Measurements from ENCODE around the gene CREB3L1.

CREB3L1 gene

GRCh38 chr11:46366661-46367161 is 89.2 kb downstream of the CREB3L1 start:
- H3K79me2 ChIP-seq (ENCODE audit: insufficient read depth, low read depth) = no peaks in the 10 kb centered on the region
- TF ChIP-seq CTCF (conservative IDR thresholded peaks at IDR 0.05; ENCODE audit: low read depth, low read length) = no peak
- H3K36me3 ChIP-seq (ENCODE audit: insufficient read depth) = no peaks in the 10 kb centered on the region
- H3K9ac ChIP-seq = no peak overlapping the region
- no peaks in the 10 kb centered on the region for H3K4me1 ChIP-seq (ENCODE audit: low read depth, poor library complexity, severe bottlenecking)
- H3K4me3 ChIP-seq (IDR thresholded peaks at IDR 0.05; ENCODE audit: insufficient read depth, low read depth, low read length) = no peak overlapping the region
- no peak overlapping the region for H3K27ac ChIP-seq
- H3K27me3 ChIP-seq (ENCODE audit: insufficient read depth, low read depth) = no peaks in the 10 kb centered on the region
- no peaks in the 10 kb centered on the region for H4K20me1 ChIP-seq (ENCODE audit: insufficient read depth)
- no peak overlapping the region for H3K4me2 ChIP-seq
- H2AFZ ChIP-seq (ENCODE audit: low read depth) = no peak overlapping the region

- Histone ChIP-seq H3K36me3 (ENCODE audit: insufficient read depth) (no peaks in the 10 kb centered on the region), H3K4me2 (no peak overlapping the region), H3K4me1 (ENCODE audit: low read depth, poor library complexity, severe bottlenecking) (no peaks in the 10 kb centered on the region), H4K20me1 (ENCODE audit: insufficient read depth) (no peaks in the 10 kb centered on the region), H3K9ac (no peak overlapping the region), H3K4me3 (IDR thresholded peaks at IDR 0.05; ENCODE audit: insufficient read depth, low read depth, low read length) (no peak overlapping the region), H3K79me2 (ENCODE audit: insufficient read depth, low read depth) (no peaks in the 10 kb centered on the region), H3K27me3 (ENCODE audit: insufficient read depth, low read depth) (no peaks in the 10 kb centered on the region), H3K27ac (no peak overlapping the region), H2AFZ (ENCODE audit: low read depth) (no peak overlapping the region)
- peak; percentile 50; the same call in 1 of the 2 replicates for TF ChIP-seq CTCF (conservative IDR thresholded peaks at IDR 0.05; ENCODE audit: low read depth, low read length)
Observed at GRCh38 chr11:46367244-46367915, 89.9 kb downstream of the CREB3L1 start.

- Histone ChIP-seq H4K20me1 (ENCODE audit: insufficient read depth) (no peaks in the 10 kb centered on the region), H3K27me3 (ENCODE audit: insufficient read depth, low read depth) (no peaks in the 10 kb centered on the region), H3K79me2 (ENCODE audit: insufficient read depth, low read depth) (no peaks in the 10 kb centered on the region), H2AFZ (ENCODE audit: low read depth) (no peak overlapping the region), H3K27ac (no peak overlapping the region), H3K4me2 (no peak overlapping the region), H3K9ac (no peak overlapping the region), H3K36me3 (ENCODE audit: insufficient read depth) (no peaks in the 10 kb centered on the region), H3K4me3 (IDR thresholded peaks at IDR 0.05; ENCODE audit: insufficient read depth, low read depth, low read length) (no peak overlapping the region), H3K4me1 (ENCODE audit: low read depth, poor library complexity, severe bottlenecking) (no peaks in the 10 kb centered on the region)
- TF ChIP-seq CTCF (conservative IDR thresholded peaks at IDR 0.05; ENCODE audit: low read depth, low read length) = 0 out of 2 replicates have a peak, but pooled peaks have one; percentile 23
Observed at GRCh38 chr11:46367916-46368267, 90.4 kb downstream of the CREB3L1 start.

GRCh38 chr11:46369458-46370152 is 92.1 kb downstream of the CREB3L1 start:
- Histone ChIP-seq H2AFZ (ENCODE audit: low read depth) (no peak overlapping the region), H3K27ac (no peak overlapping the region), H3K4me1 (ENCODE audit: low read depth, poor library complexity, severe bottlenecking) (no peaks in the 10 kb centered on the region), H3K79me2 (ENCODE audit: insufficient read depth, low read depth) (no peaks in the 10 kb centered on the region), H3K27me3 (ENCODE audit: insufficient read depth, low read depth) (no peaks in the 10 kb centered on the region), H3K4me2 (no peak overlapping the region), H3K9ac (no peak overlapping the region), H3K4me3 (IDR thresholded peaks at IDR 0.05; ENCODE audit: insufficient read depth, low read depth, low read length) (no peak overlapping the region), H4K20me1 (ENCODE audit: insufficient read depth) (no peaks in the 10 kb centered on the region), H3K36me3 (ENCODE audit: insufficient read depth) (no peaks in the 10 kb centered on the region)
- peak; percentile 85 for TF ChIP-seq CTCF (conservative IDR thresholded peaks at IDR 0.05; ENCODE audit: low read depth, low read length)

Measured in KMS-11 (cell line).